Breast epithelium (tissue), 4 donors: ENCODE measurements around the gene PLEKHB2. TPM values are rescaled to one million over a fixed set of nuclear protein-coding genes. Genes with fewer than 3 reads are reported as not detected.
"Not testable (repeated sequence)": the region's sequence is repeated elsewhere in the genome, so short reads cannot be mapped to it uniquely, and the experiment has no call there.

Experiments used
- DNase-seq, 2 donors: peaks; one replicate each; pipeline ENCODE4 v3.0.0-alpha.2; 2019; ENCODE audit warnings: low spot score in 2 of 2
- H3K27ac ChIP-seq, 2 donors: fragments of 200-600 bp; sonication (generic) in 1 of 2; one replicate each; pipeline ENCODE4 v1.5.1; 2016 to 2019; ENCODE audit warnings: mild to moderate bottlenecking in 1 of 2
- H3K27me3 ChIP-seq, 2 donors: fragments of 200-600 bp; sonication (generic) in 1 of 2; one replicate each; pipeline versions ENCODE4 v1.5.1 to v1.6.0; 2017 to 2019; ENCODE audit warnings: control low read depth in 1 of 2, mild to moderate bottlenecking in 1 of 2
- H3K36me3 ChIP-seq: fragments of 200-600 bp; one replicate; pipeline ENCODE4 v1.5.1; 2019
- H3K4me1 ChIP-seq, 2 donors: fragments of 200-600 bp; sonication (generic); one replicate each; pipeline ENCODE4 v1.5.1; 2016 to 2019; ENCODE audit warnings: control low read depth in 1 of 2
- H3K4me3 ChIP-seq, 3 donors: fragments of 200-600 bp; sonication (generic); 1 replicate in 2 of 3; 2 replicates in 1 of 3; pipeline ENCODE4 v1.5.1; 2016 to 2019; ENCODE audit warnings: mild to moderate bottlenecking in 3 of 3, moderate library complexity in 2 of 3
- H3K9me3 ChIP-seq, 2 donors: fragments of 200-600 bp; sonication (generic) in 1 of 2; one replicate each; pipeline ENCODE4 v1.5.1; 2016 to 2019; ENCODE audit warnings: control low read depth in 1 of 2
- POLR2A ChIP-seq: fragments of 450-650 bp; IDR thresholded peaks from one replicate; pipeline ENCODE4 v1.6.1; 2016; ENCODE audit warnings: antibody characterized with exemption, mild to moderate bottlenecking, moderate library complexity
- POLR2AphosphoS5 ChIP-seq, 3 donors: sonication (generic); formaldehyde crosslinking; IDR thresholded peaks; one replicate each; pipeline ENCODE4 v1.6.1; 2017; ENCODE audit warnings: antibody characterized with exemption in 3 of 3
- intact Hi-C: fragments of 100-400 bp; cut with DNase I; formaldehyde crosslinking; loops from one replicate; pipeline ENCODE4 v1.15.1; 2023; ENCODE audit warnings: low total_unique reads
- total RNA-seq, 3 donors: library from RNA; depleted of rRNA; stranded (reverse); fragments of >200 nt; gene quantifications; one replicate each; pipeline ENCODE4 v1.1.0, GENCODE V29; 2016
- TF ChIP-seq, protein P1 (sequence below), 3 donors: fragments of 450-650 bp; IDR thresholded peaks; one replicate each; pipeline ENCODE4 v1.5.1; 2016 to 2017; ENCODE audit warnings: antibody characterized with exemption in 3 of 3, mild to moderate bottlenecking in 3 of 3, moderate library complexity in 3 of 3

PLEKHB2 gene
- total RNA-seq, 3 donors from 2014 or later: 47.4 to 75.4 (median 73.6) TPM

DNA sequence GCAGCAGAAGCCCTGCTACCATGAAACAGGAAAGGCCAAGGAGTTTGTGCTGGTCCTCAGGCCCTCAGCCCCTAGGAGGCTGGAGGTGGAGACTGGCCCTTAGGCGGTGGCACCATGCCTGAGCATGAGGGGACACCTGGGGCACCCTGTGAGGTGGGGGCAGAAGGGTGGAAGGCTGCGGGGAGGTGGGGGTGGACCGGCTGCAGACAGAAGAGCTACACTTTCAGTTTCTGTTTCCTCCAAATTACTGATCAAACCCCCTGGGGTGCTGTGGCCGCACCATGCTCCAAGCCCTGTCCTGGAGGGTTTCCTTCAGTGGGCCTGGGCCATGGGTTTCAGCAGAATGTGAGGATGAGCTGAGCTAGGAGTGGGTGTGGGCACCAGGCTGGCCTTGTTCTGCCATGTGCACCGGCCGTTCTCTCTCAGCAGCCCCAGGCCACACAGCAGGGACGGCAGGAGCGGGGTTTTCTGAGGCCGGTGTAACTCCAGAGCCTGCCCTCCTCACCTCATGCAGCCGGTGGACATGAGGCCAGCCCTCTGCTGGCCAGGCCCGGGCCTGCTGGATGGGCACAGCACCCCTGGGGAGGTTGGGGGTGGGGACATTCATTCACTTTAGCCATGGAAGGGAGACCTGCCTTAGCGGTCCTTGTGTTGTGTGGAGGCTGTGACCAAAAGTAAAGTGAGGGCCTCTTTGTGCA is 51.5 kb downstream of the PLEKHB2 start:
- no peaks in the 10 kb centered on the region for H3K4me1 ChIP-seq
- intact Hi-C loops: no loop called here
- DNase-seq: no peak
- H3K9me3 ChIP-seq: no peaks in the 10 kb centered on the region
- H3K36me3 ChIP-seq: no peaks in the 10 kb centered on the region
- peak overlapping the region in 1 of 3 donors; percentile 25 for H3K4me3 ChIP-seq
- H3K27ac ChIP-seq: no peak overlapping the region
- no peaks in the 10 kb centered on the region for H3K27me3 ChIP-seq
- TF ChIP-seq POLR2A (no peak), POLR2AphosphoS5 (IDR thresholded peaks at IDR 0.05) (no peak)
- TF ChIP-seq, protein P1, sequence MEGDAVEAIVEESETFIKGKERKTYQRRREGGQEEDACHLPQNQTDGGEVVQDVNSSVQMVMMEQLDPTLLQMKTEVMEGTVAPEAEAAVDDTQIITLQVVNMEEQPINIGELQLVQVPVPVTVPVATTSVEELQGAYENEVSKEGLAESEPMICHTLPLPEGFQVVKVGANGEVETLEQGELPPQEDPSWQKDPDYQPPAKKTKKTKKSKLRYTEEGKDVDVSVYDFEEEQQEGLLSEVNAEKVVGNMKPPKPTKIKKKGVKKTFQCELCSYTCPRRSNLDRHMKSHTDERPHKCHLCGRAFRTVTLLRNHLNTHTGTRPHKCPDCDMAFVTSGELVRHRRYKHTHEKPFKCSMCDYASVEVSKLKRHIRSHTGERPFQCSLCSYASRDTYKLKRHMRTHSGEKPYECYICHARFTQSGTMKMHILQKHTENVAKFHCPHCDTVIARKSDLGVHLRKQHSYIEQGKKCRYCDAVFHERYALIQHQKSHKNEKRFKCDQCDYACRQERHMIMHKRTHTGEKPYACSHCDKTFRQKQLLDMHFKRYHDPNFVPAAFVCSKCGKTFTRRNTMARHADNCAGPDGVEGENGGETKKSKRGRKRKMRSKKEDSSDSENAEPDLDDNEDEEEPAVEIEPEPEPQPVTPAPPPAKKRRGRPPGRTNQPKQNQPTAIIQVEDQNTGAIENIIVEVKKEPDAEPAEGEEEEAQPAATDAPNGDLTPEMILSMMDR (IDR thresholded peaks at IDR 0.05): no peak

DNA sequence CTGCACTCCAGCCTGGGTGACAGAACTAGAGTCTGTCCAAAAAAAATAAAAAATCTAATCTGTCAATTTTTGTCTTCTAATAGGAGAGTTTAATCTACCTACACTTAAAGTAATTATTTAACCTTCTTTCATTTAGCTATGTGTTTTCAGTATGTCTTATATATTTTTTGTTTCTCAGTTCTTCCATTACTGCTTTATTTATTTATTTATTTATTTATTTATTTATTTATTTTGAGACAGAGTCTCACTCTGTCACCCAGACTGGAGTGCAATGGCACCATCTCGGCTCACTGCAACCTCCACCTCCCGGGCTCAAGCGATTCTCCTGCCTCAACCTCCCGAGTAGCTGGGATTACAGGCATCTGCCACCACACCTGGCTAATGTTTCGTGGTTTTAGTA is 60.4 kb downstream of the PLEKHB2 start:
- H3K4me1 ChIP-seq, intact Hi-C loops, H3K36me3 ChIP-seq, H3K27ac ChIP-seq, H3K4me3 ChIP-seq, DNase-seq, H3K27me3 ChIP-seq, H3K9me3 ChIP-seq: not testable (repeated sequence)

DNA sequence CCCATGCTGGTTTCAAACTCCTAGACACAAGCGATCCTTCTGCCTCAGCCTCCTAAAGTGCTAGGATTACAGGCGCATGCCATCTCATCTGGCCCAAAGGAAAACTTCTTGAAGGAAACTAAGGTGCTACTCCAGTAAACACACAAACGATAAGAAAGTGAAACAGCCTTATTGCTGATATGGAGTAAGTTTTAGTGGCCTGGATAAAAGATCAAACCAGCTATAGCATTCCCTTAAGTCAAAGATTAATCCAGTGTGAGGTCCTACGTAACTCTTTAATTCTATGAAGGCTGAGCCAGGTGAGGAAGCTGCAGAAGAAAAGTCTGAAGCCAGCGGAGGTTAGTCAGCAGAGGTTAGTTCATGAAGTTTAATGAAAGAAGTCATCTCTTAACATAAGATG is 63.4 kb downstream of the PLEKHB2 start:
- TF ChIP-seq POLR2AphosphoS5 (IDR thresholded peaks at IDR 0.05): no peak
- TF ChIP-seq POLR2A: no peak
- TF ChIP-seq, protein P1 (IDR thresholded peaks at IDR 0.05): no peak
- no peak overlapping the region for H3K27ac ChIP-seq
- intact Hi-C loops: no loop called here

DNA sequence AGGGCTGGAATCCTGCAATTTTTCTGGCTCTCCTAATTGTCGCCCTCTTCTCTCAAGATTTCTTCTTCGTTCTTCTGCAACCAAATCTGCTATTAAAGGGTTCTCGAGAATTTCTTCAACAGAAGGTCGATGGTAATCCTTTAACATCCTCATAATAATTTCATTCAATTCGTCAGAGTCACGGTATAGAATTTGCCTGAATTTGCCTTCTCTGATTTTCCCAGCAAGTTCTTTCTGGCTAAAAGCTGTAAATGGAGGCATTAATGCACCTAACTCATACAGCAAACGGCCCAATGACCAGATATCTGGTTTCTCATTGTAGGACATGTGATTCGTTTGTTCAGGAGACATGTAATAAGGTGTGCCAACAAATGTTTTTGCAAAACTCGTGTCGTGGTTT is 72.9 kb downstream of the PLEKHB2 start:
- H3K27me3 ChIP-seq, H3K4me3 ChIP-seq, intact Hi-C loops, H3K9me3 ChIP-seq, H3K4me1 ChIP-seq, H3K27ac ChIP-seq, H3K36me3 ChIP-seq, DNase-seq: not testable (repeated sequence)

More for the DNA sequence above, 63.4 kb downstream of the PLEKHB2 start:
- Histone ChIP-seq H3K27me3 (no peaks in the 10 kb centered on the region), H3K36me3 (no peaks in the 10 kb centered on the region), H3K4me3 (no peak overlapping the region), H3K4me1 (no peaks in the 10 kb centered on the region), H3K9me3 (no peaks in the 10 kb centered on the region)
- DNase-seq: no peak

DNA sequence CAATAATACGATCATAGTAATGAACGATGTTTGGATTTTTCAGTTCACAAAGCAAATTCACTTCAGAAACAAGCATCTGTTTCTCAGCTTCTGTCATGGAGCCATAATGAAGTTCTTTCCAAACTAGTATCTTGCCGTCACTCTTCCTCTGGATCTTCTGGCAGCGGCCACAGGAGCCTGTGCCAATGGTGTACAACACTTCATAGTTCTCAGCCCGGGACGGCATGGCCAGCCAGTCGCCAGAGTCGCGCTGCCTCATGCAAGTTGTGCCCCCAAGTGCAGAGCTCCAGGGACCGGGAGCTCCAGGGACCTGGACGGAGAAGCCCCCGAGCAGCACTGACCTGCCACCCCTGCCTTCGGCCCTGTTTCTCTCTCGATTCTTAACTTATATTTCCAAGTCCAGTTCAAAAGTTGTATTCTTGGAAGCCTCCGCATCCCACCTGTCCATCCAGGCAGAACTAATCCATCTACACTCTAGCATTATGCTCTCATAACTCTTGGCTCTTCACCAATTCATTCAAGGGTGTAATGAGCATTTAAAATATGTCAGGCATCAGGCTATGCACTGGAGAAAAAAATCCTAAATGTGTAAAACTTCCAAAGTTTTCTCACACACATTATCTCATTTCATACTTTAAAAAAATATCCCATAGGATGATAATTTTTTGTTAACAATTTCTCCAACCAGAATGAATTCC is 73.7 kb downstream of the PLEKHB2 start:
- H3K36me3 ChIP-seq, H3K4me1 ChIP-seq, DNase-seq, H3K27me3 ChIP-seq, H3K27ac ChIP-seq, H3K9me3 ChIP-seq, H3K4me3 ChIP-seq, intact Hi-C loops: not testable (repeated sequence)

DNA sequence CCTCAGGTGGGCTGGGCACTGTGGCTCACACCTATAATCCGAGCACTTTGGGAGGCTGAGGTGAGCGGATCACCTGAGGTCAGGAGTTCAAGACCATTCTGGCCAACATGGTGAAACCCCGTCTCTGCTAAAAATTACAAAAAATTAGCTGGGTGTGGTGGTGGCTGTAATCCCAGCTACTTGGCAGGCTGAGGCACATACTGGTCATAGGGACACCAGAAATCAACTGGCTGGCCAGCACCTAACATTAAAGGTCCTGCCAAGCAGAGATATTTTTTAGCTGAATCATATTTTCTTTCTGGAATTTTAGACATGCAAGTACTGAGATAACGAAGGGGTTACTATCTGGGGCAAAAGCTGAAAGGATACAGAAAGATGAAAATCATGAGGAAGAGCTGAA is 76.3 kb downstream of the PLEKHB2 start:
- H3K4me3 ChIP-seq, intact Hi-C loops, H3K27ac ChIP-seq, H3K4me1 ChIP-seq, H3K27me3 ChIP-seq, H3K9me3 ChIP-seq, DNase-seq, H3K36me3 ChIP-seq: not testable (repeated sequence)

DNA sequence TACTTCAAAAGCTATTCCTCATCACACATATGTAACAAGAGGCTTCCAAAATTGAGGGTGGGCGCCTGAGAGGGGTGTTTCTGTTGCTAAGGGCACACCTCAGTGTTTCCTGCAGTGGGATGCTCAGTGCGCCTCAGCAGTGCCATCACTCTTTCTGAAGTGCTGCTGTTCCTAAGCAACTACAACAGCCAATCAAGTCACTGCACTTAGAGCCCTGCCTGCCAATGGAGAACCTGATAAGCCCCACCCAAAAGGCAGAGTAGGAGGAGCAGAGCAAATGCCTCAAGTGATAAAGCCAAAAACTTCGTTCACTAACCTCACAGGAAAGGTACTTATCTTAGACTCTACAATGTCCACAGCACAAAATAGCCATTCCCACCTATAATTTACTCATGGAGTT is 88.3 kb downstream of the PLEKHB2 start:
- H3K36me3 ChIP-seq, H3K27ac ChIP-seq, intact Hi-C loops, H3K4me1 ChIP-seq, H3K27me3 ChIP-seq, H3K4me3 ChIP-seq, H3K9me3 ChIP-seq, DNase-seq: not testable (repeated sequence)

DNA sequence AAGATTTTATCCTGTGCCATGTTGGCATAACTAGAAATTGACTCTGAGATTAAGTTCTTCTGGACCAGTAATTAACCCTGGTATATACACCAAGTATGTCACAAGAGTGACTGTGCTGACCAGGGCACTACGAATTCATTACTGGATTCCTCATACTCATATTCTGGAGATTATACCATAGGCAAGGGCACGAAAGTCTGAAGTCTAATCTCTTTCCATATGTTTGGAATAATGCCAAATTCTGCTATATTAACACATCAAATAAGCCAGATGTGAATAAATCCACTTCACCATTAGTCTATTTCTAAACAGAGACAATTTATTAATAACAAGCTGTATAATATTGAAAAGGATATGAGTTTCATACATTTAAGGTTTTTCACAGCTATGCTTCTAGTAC is 91.0 kb downstream of the PLEKHB2 start:
- H3K36me3 ChIP-seq, intact Hi-C loops, H3K4me1 ChIP-seq, DNase-seq, H3K27ac ChIP-seq, H3K27me3 ChIP-seq, H3K4me3 ChIP-seq, H3K9me3 ChIP-seq: not testable (repeated sequence)

Other genes with a start within 250 kb of the PLEKHB2 start
- gene FAM168B, start 11.9 kb upstream of the PLEKHB2 start, total RNA-seq: 100 to 1,000 TPM in 2 of 3 donors, 10 to 100 TPM in 1; 69.2 to 122 (median 111) TPM
- 1 to 10 TPM in 1 of 3 donors, under 1 TPM in 1, not detected in 1; 0.98 to 1.0 TPM for gene POTEE, start 104.2 kb downstream of the PLEKHB2 start, total RNA-seq